Right lobe of liver (tissue), 4 donors: ENCODE results near the gene PROK1.

Source experiments
- CTCF ChIP-seq, 4 donors: fragments of 200-600 bp in 3 of 4; fragments of 450-650 bp in 1 of 4; IDR thresholded peaks; one replicate each; pipeline versions ENCODE4 v1.5.1 to v1.8.0; 2016 to 2022; ENCODE audit warnings: antibody characterized with exemption in 4 of 4, mild to moderate bottlenecking in 2 of 4
- POLR2A ChIP-seq: fragments of 450-650 bp; IDR thresholded peaks from one replicate; pipeline ENCODE4 v1.6.1; 2017; ENCODE audit warnings: antibody characterized with exemption, mild to moderate bottlenecking
- donor health status: DM: no; HTN: no; CAD: no.
- donor health status: DM: no; HTN: no; CAD: no.
- donor health status: DM: no; HTN: yes; CAD: no.

- TF ChIP-seq CTCF (IDR thresholded peaks at IDR 0.05) (no peak), POLR2A (no peak)
Measured at GRCh38 chr1:110420874-110421793, 29.8 kb upstream of the PROK1 start.
